Liver (tissue), 9 donors: ENCODE data around the gene ENOSF1. TPM values are rescaled to one million over a fixed set of nuclear protein-coding genes. Genes with fewer than 3 reads are reported as not detected.

Experiments
- DNase-seq: peaks from one replicate; pipeline ENCODE4 v3.0.0-alpha.2; 2017; ENCODE audit warnings: low spot score
- H3K27ac ChIP-seq, 2 donors: one replicate each; pipeline ENCODE4 v1.7.0; 2013; ENCODE audit warnings: inconsistent platforms in 2 of 2, low read length in 2 of 2, control low read depth in 1 of 2, low read depth in 1 of 2, mild to moderate bottlenecking in 1 of 2
- H3K27me3 ChIP-seq, 4 donors: one replicate each; pipeline versions ENCODE4 v1.6.1 to v1.7.0; 2013; ENCODE audit warnings: low read length in 3 of 4, inconsistent platforms in 1 of 4, mild to moderate bottlenecking in 1 of 4, moderate library complexity in 1 of 4; ENCODE audit not compliant: control insufficient read depth in 4 of 4, insufficient read depth in 4 of 4
- H3K36me3 ChIP-seq, 4 donors: one replicate each; pipeline versions ENCODE4 v1.6.1 to v1.7.0; 2013; ENCODE audit warnings: low read length in 3 of 4, mild to moderate bottlenecking in 3 of 4, low read depth in 1 of 4, moderate library complexity in 1 of 4; ENCODE audit not compliant: control insufficient read depth in 4 of 4, insufficient read depth in 3 of 4
- H3K4me1 ChIP-seq, 4 donors: one replicate each; pipeline versions ENCODE4 v1.6.1 to v1.7.0; 2013; ENCODE audit warnings: low read length in 3 of 4, mild to moderate bottlenecking in 3 of 4, moderate library complexity in 1 of 4; ENCODE audit not compliant: control insufficient read depth in 4 of 4, insufficient read depth in 4 of 4
- H3K4me3 ChIP-seq, 3 donors: one replicate each; pipeline versions ENCODE4 v1.6.1 to v1.7.0; 2013; ENCODE audit warnings: low read length in 3 of 3, control low read depth in 1 of 3, low read depth in 1 of 3, mild to moderate bottlenecking in 1 of 3
- H3K9ac ChIP-seq, 2 donors: one replicate each; pipeline ENCODE4 v1.7.0; 2013; ENCODE audit warnings: low read length in 2 of 2, mild to moderate bottlenecking in 2 of 2, moderate library complexity in 2 of 2, control low read depth in 1 of 2, low read depth in 1 of 2
- H3K9me3 ChIP-seq, 4 donors: one replicate each; pipeline versions ENCODE4 v1.6.1 to v1.7.0; 2013; ENCODE audit warnings: low read length in 3 of 4; ENCODE audit not compliant: control insufficient read depth in 4 of 4
- ATF3 ChIP-seq: IDR thresholded peaks from 2 replicates; pipeline ENCODE4 v1.6.1; 2016; ENCODE audit warnings: antibody characterized with exemption
- EGR1 ChIP-seq, 2 donors: IDR thresholded peaks; 2 replicates each; pipeline ENCODE4 v1.6.1; 2016 to 2018; ENCODE audit warnings: antibody characterized with exemption in 2 of 2, low read depth in 2 of 2
- FOXA1 ChIP-seq: IDR thresholded peaks from 2 replicates; pipeline ENCODE4 v1.6.1; 2016; ENCODE audit warnings: antibody characterized with exemption
- GABPA ChIP-seq, 2 donors: IDR thresholded peaks in 1 of 2; conservative IDR thresholded peaks in 1 of 2; 2 replicates each; pipeline ENCODE4 v1.6.1; 2016; ENCODE audit warnings: antibody characterized with exemption in 2 of 2, mild to moderate bottlenecking in 1 of 2, moderate library complexity in 1 of 2
- HNF4A ChIP-seq, 2 donors: conservative IDR thresholded peaks; 2 replicates each; pipeline ENCODE4 v1.6.1; 2016; ENCODE audit warnings: antibody characterized with exemption in 2 of 2, mild to moderate bottlenecking in 2 of 2
- HNF4G ChIP-seq: IDR thresholded peaks from 2 replicates; pipeline ENCODE4 v1.6.1; 2016; ENCODE audit warnings: antibody characterized with exemption
- JUND ChIP-seq, 2 donors: IDR thresholded peaks; 2 replicates each; pipeline ENCODE4 v1.6.1; 2016; ENCODE audit warnings: antibody characterized with exemption in 2 of 2
- MAX ChIP-seq: IDR thresholded peaks from 2 replicates; pipeline ENCODE4 v1.6.1; 2016; ENCODE audit warnings: antibody characterized with exemption
- NR2F2 ChIP-seq: IDR thresholded peaks from 2 replicates; pipeline ENCODE4 v1.6.1; 2016; ENCODE audit warnings: antibody characterized with exemption
- RAD21 ChIP-seq, 2 donors: IDR thresholded peaks; 2 replicates each; pipeline ENCODE4 v1.6.1; 2016; ENCODE audit warnings: antibody characterized with exemption in 2 of 2, mild to moderate bottlenecking in 2 of 2
- REST ChIP-seq: IDR thresholded peaks from 2 replicates; pipeline ENCODE4 v1.6.1; 2016; ENCODE audit warnings: antibody characterized with exemption, mild to moderate bottlenecking
- RXRA ChIP-seq, 2 donors: IDR thresholded peaks; 2 replicates each; pipeline ENCODE4 v1.6.1; 2017 to 2018; ENCODE audit warnings: antibody characterized with exemption in 2 of 2, mild to moderate bottlenecking in 1 of 2
- SP1 ChIP-seq: IDR thresholded peaks from 2 replicates; pipeline ENCODE4 v1.6.1; 2018; ENCODE audit warnings: antibody characterized with exemption, mild to moderate bottlenecking
- TAF1 ChIP-seq: conservative IDR thresholded peaks from 2 replicates; pipeline ENCODE4 v1.6.1; 2016; ENCODE audit warnings: antibody characterized with exemption, mild to moderate bottlenecking
- YY1 ChIP-seq: IDR thresholded peaks from 2 replicates; pipeline ENCODE4 v1.6.1; 2016; ENCODE audit warnings: antibody characterized with exemption, mild to moderate bottlenecking
- ZBTB33 ChIP-seq: IDR thresholded peaks from 2 replicates; pipeline ENCODE4 v1.6.1; 2016; ENCODE audit warnings: antibody characterized with exemption
- WGBS: extraction: QIAGEN DNeasy Blood & Tissue Kit; methylation state at CpG from one replicate; pipeline ENCODE4 v1.1.7; 2013; 5-methylcytosine and 5-hydroxymethylcytosine counted together
- polyA plus RNA-seq, 2 donors: library from polyadenylated mRNA; stranded (reverse) in 1 of 2; unstranded in 1 of 2; fragments of 200-250 nt in 1 of 2; fragments of >200 nt in 1 of 2; fragmentation: Nextera tagmentation in 1 of 2; extraction: Ambion mirVana in 1 of 2; gene quantifications; one replicate each; pipeline versions ENCODE4 v1.2.1 to v1.2.3, GENCODE V29; 2013 to 2015
- total RNA-seq, 2 donors: library from RNA; depleted of rRNA; stranded (reverse); fragments of >200 nt; gene quantifications; one replicate each; pipeline ENCODE4 v1.2.3, GENCODE V29; 2014
- donor health status: healthy.
- donor health status: healthy.
- donor health status: healthy.
- donor health status: healthy.
- donor health status: healthy.

The ENOSF1 gene
- total and polyA plus RNA-seq, 4 donors = 34.0 to 96.1 (median 53.6) TPM

- no peak for TF ChIP-seq EGR1 (IDR thresholded peaks at IDR 0.05; ENCODE audit: low read depth in 2 of 2)
These were observed 34.5 kb downstream of the ENOSF1 start (continued) for GRCh38 chr18:677951-678381.

- H3K36me3 ChIP-seq = peaks cover 10 to 76% (median 51%) of the 10 kb centered on the region in 4 donors
- no peaks in the 10 kb centered on the region for H3K27me3 ChIP-seq
- H3K27ac ChIP-seq = no peak overlapping the region
- TF ChIP-seq ATF3 = no peak
- no peak for TF ChIP-seq HNF4G
- TF ChIP-seq JUND (IDR thresholded peaks at IDR 0.05) = no peak
- no peak for TF ChIP-seq YY1
- no peak for TF ChIP-seq RAD21 (IDR thresholded peaks at IDR 0.05)
- TF ChIP-seq NR2F2 = no peak
- TF ChIP-seq GABPA (IDR thresholded peaks at IDR 0.05 in 1 of 2, conservative IDR thresholded peaks at IDR 0.05 in 1 of 2) = no peak
- no peak for TF ChIP-seq RXRA (IDR thresholded peaks at IDR 0.05)
- no peak for TF ChIP-seq SP1
- TF ChIP-seq MAX = no peak
- TF ChIP-seq TAF1 = no peak
- no peak for TF ChIP-seq REST
- 87% methylated on average over 4 of the region's 4 CpGs for WGBS
- no peaks in the 10 kb centered on the region for H3K4me1 ChIP-seq
- H3K9ac ChIP-seq = no peak overlapping the region
- no peaks in the 10 kb centered on the region for H3K9me3 ChIP-seq
- DNase-seq = no peak
- H3K4me3 ChIP-seq = no peak overlapping the region
These were observed 35.3 kb downstream of the ENOSF1 start for GRCh38 chr18:677145-677544.

- no peak for DNase-seq
- H3K4me3 ChIP-seq = no peak overlapping the region
- no peaks in the 10 kb centered on the region for H3K9me3 ChIP-seq
- no peak for TF ChIP-seq FOXA1
- no peak for TF ChIP-seq HNF4G
- no peak for TF ChIP-seq HNF4A (conservative IDR thresholded peaks at IDR 0.05)
- no peak for TF ChIP-seq ATF3
- TF ChIP-seq TAF1 = no peak
- no peak for TF ChIP-seq RAD21 (IDR thresholded peaks at IDR 0.05)
- no peak for TF ChIP-seq GABPA (IDR thresholded peaks at IDR 0.05 in 1 of 2, conservative IDR thresholded peaks at IDR 0.05 in 1 of 2)
- no peak for TF ChIP-seq MAX
- no peak for TF ChIP-seq ZBTB33
- H3K27ac ChIP-seq = no peak overlapping the region
- no peaks in the 10 kb centered on the region for H3K27me3 ChIP-seq
- H3K9ac ChIP-seq = no peak overlapping the region
- H3K36me3 ChIP-seq = peaks cover 10 to 75% (median 49%) of the 10 kb centered on the region in 4 donors
- no peaks in the 10 kb centered on the region for H3K4me1 ChIP-seq
- WGBS = 95% methylated on average over 3 of the region's 3 CpGs
These were observed 35.7 kb downstream of the ENOSF1 start for GRCh38 chr18:676736-677135.
